ENCODE measurements around the gene SMARCAL1. TPM values are rescaled to one million over a fixed set of nuclear protein-coding genes. Genes with fewer than 3 reads are reported as not detected.

Gene SMARCAL1
- total and polyA plus RNA-seq, 2 of the 13 experiments (the other 11 are each of a cell fraction or from before 2014, with no cell fraction given): 12.7 to 21.3 TPM

DNA sequence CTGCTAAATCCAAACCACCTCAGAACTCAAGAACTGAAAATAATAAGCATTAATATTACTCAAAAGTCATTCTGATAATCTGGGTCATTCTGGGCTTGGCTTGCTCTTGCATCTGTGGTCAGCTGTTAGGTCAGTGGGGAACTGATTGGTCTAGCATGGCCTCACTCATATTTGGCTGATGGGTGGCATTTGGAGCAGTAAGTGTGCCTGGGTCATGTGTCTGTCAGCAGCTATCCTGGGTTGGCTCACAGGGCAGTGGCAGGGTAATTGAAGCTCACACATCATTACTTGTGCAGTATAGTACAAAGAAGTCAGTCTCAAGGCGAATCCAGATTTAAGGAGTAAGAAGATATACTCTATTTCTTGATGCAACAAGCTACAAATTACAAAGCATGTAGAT is 95.9 kb downstream of the SMARCAL1 start:
- in situ Hi-C loops (cut with HindIII; ENCODE audit: extremely low pct_ligation_motif_present, low pct_unique_long_range_greater_than_20kb) (loop anchor here (25.0 kb wide), 2 partner anchors 829 to 1004 kb away; no protein-coding TSS in a partner anchor), intact Hi-C loops (cut with micrococcal nuclease; ENCODE audit: unreplicated experiment) (no loop called here)
- POLR2A ChIA-PET: interaction anchor here (2.8 kb wide), 1 partner anchor 10 kb away, joined by 16 read pairs; the partner anchor contains the start of gene RPL37A
- 95% methylated on average over 1 of the region's 1 CpG for WGBS (ENCODE audit: low lambda C conversion rate)
- FAIRE-seq (no peak), DNase-seq (ENCODE audit: low spot score) (no peak), ATAC-seq (peak; percentile 34)
- Histone ChIP-seq H2AFZ (ENCODE audit: low read length) (no peak overlapping the region), H4K20me1 (ENCODE audit: insufficient read depth, low read length) (peaks cover 18% of the 10 kb centered on the region), H3K27me3 (ENCODE audit: control insufficient read depth in 1 of 2, insufficient read depth in 2 of 2, low read length in 2 of 2) (no peaks in the 10 kb centered on the region), H3K9me3 (ENCODE audit: low read length) (no peaks in the 10 kb centered on the region), H3K4me1 (ENCODE audit: insufficient read depth, low read length) (peaks cover 8% of the 10 kb centered on the region), H3K27ac (ENCODE audit: extremely low read length, insufficient read depth, low read length) (no peak overlapping the region), H3K9ac (ENCODE audit: insufficient read depth, low read depth, low read length) (no peak overlapping the region), H3K36me3 (replicated peaks in 1 of 2; ENCODE audit: control insufficient read depth in 1 of 2, insufficient read depth in 2 of 2, low read length in 2 of 2) (peaks cover 1 to 20% of the 10 kb centered on the region in 2 experiments; a peak in 4 of 5 replicates), H3K4me3 (replicated peaks in 1 of 3; ENCODE audit: insufficient read depth in 1 of 3, low read depth in 2 of 3, low read length in 3 of 3) (no peak overlapping the region), H3K79me2 (ENCODE audit: insufficient read depth, low read length) (no peaks in the 10 kb centered on the region), H3K4me2 (ENCODE audit: low read depth, low read length) (no peak overlapping the region)
- BruUV-seq (replicated peaks): no TSS peak
- TF ChIP-seq POLR2A (IDR thresholded peaks at IDR 0.05; ENCODE audit: insufficient read depth in 1 of 2, low read depth in 2 of 2, low read length in 2 of 2): peak; percentile 34 to 46; a peak in 1 of 4 replicates
- TF ChIP-seq, protein P1, sequence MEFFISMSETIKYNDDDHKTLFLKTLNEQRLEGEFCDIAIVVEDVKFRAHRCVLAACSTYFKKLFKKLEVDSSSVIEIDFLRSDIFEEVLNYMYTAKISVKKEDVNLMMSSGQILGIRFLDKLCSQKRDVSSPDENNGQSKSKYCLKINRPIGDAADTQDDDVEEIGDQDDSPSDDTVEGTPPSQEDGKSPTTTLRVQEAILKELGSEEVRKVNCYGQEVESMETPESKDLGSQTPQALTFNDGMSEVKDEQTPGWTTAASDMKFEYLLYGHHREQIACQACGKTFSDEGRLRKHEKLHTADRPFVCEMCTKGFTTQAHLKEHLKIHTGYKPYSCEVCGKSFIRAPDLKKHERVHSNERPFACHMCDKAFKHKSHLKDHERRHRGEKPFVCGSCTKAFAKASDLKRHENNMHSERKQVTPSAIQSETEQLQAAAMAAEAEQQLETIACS (CRISPR knock-in tag; IDR thresholded peaks at IDR 0.05): no peak
- CTCF ChIA-PET (ENCODE audit: low intra/inter-chr PET ratio, low total read pairs): no interaction called here

DNA sequence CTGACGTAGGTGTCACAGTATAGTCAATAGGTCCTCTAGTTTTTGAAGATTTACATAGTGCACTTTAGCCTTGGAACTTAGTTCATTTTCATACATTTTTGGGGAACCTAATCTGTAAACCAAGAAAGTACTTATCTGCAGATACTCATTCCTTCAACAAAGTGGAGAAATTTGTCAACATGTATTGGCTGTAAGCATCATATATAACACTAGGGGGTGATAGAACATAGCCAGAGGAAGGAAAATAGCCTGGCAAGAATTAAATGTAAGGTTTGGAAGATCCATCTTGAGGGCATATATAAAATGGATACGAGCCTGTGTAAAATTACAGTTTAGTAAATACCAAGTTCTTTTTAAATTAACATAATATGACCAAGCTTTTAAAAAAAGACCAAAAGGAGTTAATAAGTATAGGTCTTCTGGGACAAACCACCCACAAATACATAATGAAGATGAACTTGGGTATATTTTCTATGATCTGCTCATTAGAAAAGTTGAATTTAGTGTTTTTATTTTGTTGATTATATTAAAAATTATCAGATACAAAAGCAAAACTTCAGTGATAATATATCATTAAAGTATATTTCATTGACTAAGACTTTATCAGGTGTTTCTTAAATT is 104.6 kb downstream of the SMARCAL1 start:
- ChIA-PET POLR2A (no interaction called here), CTCF (ENCODE audit: low intra/inter-chr PET ratio, low total read pairs) (interaction anchor here (0.6 to 8.2 kb wide), 5 partner anchors 55 to 626 kb away, joined by 3 to 257 read pairs (median 4); no protein-coding TSS in a partner anchor)
- in situ Hi-C loops (cut with HindIII; ENCODE audit: extremely low pct_ligation_motif_present, low pct_unique_long_range_greater_than_20kb): loop anchor here (5.0 to 25.0 kb wide), 3 partner anchors 150 to 995 kb away; no protein-coding TSS in a partner anchor
- FAIRE-seq: peak; percentile 56
- Histone ChIP-seq H3K79me2 (ENCODE audit: insufficient read depth, low read length) (no peaks in the 10 kb centered on the region), H3K9me3 (ENCODE audit: low read length) (no peaks in the 10 kb centered on the region), H4K20me1 (ENCODE audit: insufficient read depth, low read length) (no peaks in the 10 kb centered on the region), H3K27ac (ENCODE audit: extremely low read length, insufficient read depth, low read length) (no peak overlapping the region), H3K4me2 (ENCODE audit: low read depth, low read length) (no peak overlapping the region), H3K4me3 (replicated peaks in 1 of 3; ENCODE audit: insufficient read depth in 1 of 3, low read depth in 2 of 3, low read length in 3 of 3) (no peak overlapping the region), H3K9ac (ENCODE audit: insufficient read depth, low read depth, low read length) (no peak overlapping the region), H2AFZ (ENCODE audit: low read length) (no peak overlapping the region), H3K27me3 (ENCODE audit: control insufficient read depth in 1 of 2, insufficient read depth in 2 of 2, low read length in 2 of 2) (no peaks in the 10 kb centered on the region), H3K4me1 (ENCODE audit: insufficient read depth, low read length) (peaks cover 4% of the 10 kb centered on the region), H3K36me3 (replicated peaks in 1 of 2; ENCODE audit: control insufficient read depth in 1 of 2, insufficient read depth in 2 of 2, low read length in 2 of 2) (no peaks in the 10 kb centered on the region)
- DNase-seq (ENCODE audit: low spot score): no peak
- intact Hi-C loops (cut with micrococcal nuclease; ENCODE audit: unreplicated experiment): loop anchor here (1.0 to 5.0 kb wide), 2 partner anchors 144 to 995 kb away; no protein-coding TSS in a partner anchor
- no TSS peak for BruUV-seq (replicated peaks)
- WGBS (ENCODE audit: low lambda C conversion rate): 49% methylated on average over 2 of the region's 2 CpGs
- ATAC-seq: peak; percentile 34; the same call in 2 of the 3 replicates
- TF ChIP-seq, protein P2, sequence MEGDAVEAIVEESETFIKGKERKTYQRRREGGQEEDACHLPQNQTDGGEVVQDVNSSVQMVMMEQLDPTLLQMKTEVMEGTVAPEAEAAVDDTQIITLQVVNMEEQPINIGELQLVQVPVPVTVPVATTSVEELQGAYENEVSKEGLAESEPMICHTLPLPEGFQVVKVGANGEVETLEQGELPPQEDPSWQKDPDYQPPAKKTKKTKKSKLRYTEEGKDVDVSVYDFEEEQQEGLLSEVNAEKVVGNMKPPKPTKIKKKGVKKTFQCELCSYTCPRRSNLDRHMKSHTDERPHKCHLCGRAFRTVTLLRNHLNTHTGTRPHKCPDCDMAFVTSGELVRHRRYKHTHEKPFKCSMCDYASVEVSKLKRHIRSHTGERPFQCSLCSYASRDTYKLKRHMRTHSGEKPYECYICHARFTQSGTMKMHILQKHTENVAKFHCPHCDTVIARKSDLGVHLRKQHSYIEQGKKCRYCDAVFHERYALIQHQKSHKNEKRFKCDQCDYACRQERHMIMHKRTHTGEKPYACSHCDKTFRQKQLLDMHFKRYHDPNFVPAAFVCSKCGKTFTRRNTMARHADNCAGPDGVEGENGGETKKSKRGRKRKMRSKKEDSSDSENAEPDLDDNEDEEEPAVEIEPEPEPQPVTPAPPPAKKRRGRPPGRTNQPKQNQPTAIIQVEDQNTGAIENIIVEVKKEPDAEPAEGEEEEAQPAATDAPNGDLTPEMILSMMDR (CRISPR knock-in tag; IDR thresholded peaks at IDR 0.05): peak; percentile 83
- TF ChIP-seq, protein P3, sequence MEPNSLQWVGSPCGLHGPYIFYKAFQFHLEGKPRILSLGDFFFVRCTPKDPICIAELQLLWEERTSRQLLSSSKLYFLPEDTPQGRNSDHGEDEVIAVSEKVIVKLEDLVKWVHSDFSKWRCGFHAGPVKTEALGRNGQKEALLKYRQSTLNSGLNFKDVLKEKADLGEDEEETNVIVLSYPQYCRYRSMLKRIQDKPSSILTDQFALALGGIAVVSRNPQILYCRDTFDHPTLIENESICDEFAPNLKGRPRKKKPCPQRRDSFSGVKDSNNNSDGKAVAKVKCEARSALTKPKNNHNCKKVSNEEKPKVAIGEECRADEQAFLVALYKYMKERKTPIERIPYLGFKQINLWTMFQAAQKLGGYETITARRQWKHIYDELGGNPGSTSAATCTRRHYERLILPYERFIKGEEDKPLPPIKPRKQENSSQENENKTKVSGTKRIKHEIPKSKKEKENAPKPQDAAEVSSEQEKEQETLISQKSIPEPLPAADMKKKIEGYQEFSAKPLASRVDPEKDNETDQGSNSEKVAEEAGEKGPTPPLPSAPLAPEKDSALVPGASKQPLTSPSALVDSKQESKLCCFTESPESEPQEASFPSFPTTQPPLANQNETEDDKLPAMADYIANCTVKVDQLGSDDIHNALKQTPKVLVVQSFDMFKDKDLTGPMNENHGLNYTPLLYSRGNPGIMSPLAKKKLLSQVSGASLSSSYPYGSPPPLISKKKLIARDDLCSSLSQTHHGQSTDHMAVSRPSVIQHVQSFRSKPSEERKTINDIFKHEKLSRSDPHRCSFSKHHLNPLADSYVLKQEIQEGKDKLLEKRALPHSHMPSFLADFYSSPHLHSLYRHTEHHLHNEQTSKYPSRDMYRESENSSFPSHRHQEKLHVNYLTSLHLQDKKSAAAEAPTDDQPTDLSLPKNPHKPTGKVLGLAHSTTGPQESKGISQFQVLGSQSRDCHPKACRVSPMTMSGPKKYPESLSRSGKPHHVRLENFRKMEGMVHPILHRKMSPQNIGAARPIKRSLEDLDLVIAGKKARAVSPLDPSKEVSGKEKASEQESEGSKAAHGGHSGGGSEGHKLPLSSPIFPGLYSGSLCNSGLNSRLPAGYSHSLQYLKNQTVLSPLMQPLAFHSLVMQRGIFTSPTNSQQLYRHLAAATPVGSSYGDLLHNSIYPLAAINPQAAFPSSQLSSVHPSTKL (CRISPR knock-in tag; IDR thresholded peaks at IDR 0.05): no peak
- TF ChIP-seq, protein P4, sequence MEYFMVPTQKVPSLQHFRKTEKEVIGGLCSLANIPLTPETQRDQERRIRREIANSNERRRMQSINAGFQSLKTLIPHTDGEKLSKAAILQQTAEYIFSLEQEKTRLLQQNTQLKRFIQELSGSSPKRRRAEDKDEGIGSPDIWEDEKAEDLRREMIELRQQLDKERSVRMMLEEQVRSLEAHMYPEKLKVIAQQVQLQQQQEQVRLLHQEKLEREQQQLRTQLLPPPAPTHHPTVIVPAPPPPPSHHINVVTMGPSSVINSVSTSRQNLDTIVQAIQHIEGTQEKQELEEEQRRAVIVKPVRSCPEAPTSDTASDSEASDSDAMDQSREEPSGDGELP (IDR thresholded peaks at IDR 0.05; ENCODE audit: borderline replicate concordance, low read depth): no peak
- no peak for TF ChIP-seq EZH2 (conservative IDR thresholded peaks at IDR 0.05; ENCODE audit: low read depth, low read length)
- TF ChIP-seq NFRKB (IDR thresholded peaks at IDR 0.05): no peak
- no peak for TF ChIP-seq ZNF430 (CRISPR knock-in tag; IDR thresholded peaks at IDR 0.05)
- no peak for TF ChIP-seq ZSCAN12 (CRISPR knock-in tag; IDR thresholded peaks at IDR 0.05)
